Measurements from ENCODE around the gene RPL18.
A peak's percentile ranks its signal among the peaks of the same experiment; 100 is the strongest.

RPL18 gene

DNA sequence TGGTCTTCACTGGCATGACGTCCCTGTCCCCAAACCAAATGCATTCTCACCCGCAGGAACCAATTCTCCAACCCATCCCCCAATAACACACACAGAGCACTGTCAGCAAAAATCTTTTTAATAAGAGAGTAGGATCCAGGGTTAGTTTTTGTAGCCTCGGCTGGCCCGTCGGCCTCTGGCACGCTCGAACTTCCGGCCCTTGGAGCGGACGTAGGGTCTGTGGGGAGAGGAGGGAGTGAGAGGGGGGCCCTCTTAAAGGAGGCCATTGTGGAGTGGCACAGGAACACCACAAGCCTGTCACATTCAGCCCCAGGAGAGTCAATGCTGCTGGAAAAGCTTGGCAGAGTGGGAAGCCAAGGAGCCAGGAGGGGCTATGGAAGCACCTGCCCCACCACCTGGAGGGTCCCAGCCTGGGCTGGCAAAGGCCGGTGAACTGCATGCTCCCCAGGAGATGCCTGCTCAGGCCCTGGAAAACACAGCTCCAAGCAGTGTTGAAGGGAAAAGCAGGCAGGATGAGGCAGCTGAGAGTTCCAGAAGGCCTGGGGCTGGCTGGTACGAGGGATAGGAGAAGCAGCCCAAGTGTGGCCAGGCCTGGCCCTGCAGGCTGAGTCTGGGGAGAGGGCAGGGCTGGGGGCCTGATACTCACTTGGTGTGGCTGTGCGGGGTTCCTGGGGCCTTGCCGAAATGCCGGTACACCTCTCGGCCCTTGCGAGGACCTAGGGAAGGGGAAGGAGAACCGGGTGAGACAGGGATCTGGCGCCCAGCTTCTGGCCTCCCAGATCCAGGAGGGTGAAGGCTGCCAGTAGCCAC is 3.5 kb downstream of the RPL18 start:
- Mint-ChIP-seq H3K4me3 (peak overlapping the region; percentile 98), H3K36me3 (ENCODE audit: low read depth) (peaks cover 54% of the 10 kb centered on the region), H3K27me3 (no peaks in the 10 kb centered on the region), H3K27ac (peak overlapping the region; percentile 70), H3K4me1 (peaks cover 41% of the 10 kb centered on the region), H3K9me3 (no peaks in the 10 kb centered on the region)
- no peak for ATAC-seq
- DNase-seq: no peak

DNA sequence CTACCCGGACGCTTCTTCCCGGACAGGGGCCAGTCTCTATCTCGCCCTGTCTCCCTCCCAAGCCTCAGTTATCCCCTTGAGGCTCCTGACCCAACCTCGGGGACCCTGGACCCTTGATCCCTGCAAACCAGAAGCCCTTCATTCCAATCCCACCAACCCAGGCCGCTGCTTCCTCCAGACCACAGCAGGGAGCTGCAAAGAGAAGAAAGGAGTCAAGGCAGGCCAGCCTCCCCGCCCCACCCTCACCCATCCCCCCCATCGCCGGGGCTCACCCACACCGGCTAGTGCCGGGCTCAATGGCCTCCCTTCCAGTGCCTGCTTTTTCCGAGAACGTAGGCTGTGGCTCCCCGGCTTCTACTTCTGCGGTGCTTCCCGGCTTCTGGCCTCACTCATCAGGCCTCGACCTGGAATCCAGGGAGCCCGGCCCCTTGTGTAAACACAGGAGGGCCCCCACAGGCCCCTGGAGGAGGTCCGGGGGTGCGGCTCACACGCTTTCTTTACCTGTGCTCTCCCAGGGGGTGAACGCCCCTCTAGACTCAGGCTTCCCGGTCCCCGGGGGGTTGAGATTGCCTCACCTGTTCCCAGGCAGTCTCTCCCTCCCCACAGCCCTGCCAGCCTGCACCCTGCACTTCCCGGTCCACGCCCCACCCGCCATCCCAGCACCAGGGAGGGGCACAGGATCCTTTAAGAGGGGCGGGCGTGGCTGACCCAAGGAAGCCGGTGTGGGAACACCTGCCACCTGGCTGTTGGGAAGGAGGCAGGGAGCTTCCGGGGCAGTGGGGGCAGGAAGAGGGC is 4.3 kb downstream of the RPL18 start, which contains the start of gene FAM83E:
Gene FAM83E (minus strand): TSS at position 641 of the 795 bp plus-strand sequence. CDS start 1,704 bp downstream, outside the sequence.
- H3K36me3 Mint-ChIP-seq (ENCODE audit: low read depth): peaks cover 49% of the 10 kb centered on the region
- H3K27me3 Mint-ChIP-seq: no peaks in the 10 kb centered on the region
- peak within 1 kb of the TSS; percentile 70 for H3K27ac Mint-ChIP-seq
- no peaks in the 10 kb centered on the region for H3K9me3 Mint-ChIP-seq
- peak within 1 kb of the TSS; percentile 98 for H3K4me3 Mint-ChIP-seq
- ATAC-seq (no peak), DNase-seq (no peak)
- H3K4me1 Mint-ChIP-seq: peaks cover 33% of the 10 kb centered on the region

DNA sequence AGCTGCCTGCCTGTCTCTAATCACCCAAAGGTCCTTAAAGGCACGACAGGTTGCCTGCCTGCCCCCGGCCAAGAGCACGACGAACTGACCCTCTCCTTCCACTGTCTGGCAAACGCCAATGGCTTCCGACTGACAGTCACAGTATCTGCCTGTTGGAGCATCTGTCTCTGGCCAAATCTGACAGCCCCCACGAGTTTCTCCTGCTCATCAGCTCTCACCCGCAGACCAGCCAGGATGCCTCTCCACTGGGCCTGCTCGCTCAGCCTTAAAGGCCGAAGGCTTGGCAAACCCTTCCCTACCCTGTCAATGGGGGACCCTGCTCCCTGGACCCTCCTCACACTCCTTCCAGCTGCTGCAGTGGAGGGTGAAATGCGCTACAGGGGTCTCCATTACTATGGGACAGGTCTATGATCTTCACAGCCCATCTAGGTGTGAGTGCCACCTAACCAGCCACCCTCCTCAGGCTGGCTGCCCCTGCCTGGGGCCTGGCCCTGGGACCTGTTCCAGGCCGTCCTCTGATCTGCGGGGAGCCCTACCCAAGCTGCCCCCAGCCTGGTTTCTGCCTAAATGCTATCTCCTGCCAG is 5.0 kb downstream of the RPL18 start:
- H3K4me1 Mint-ChIP-seq: peaks cover 29% of the 10 kb centered on the region
- peaks cover 45% of the 10 kb centered on the region for H3K36me3 Mint-ChIP-seq (ENCODE audit: low read depth)
- ATAC-seq: peak; percentile 15
- H3K27ac Mint-ChIP-seq: peak overlapping the region; percentile 66
- no peak for DNase-seq
- no peaks in the 10 kb centered on the region for H3K27me3 Mint-ChIP-seq
- H3K9me3 Mint-ChIP-seq: no peaks in the 10 kb centered on the region
- peak overlapping the region; percentile 45 for H3K4me3 Mint-ChIP-seq

DNA sequence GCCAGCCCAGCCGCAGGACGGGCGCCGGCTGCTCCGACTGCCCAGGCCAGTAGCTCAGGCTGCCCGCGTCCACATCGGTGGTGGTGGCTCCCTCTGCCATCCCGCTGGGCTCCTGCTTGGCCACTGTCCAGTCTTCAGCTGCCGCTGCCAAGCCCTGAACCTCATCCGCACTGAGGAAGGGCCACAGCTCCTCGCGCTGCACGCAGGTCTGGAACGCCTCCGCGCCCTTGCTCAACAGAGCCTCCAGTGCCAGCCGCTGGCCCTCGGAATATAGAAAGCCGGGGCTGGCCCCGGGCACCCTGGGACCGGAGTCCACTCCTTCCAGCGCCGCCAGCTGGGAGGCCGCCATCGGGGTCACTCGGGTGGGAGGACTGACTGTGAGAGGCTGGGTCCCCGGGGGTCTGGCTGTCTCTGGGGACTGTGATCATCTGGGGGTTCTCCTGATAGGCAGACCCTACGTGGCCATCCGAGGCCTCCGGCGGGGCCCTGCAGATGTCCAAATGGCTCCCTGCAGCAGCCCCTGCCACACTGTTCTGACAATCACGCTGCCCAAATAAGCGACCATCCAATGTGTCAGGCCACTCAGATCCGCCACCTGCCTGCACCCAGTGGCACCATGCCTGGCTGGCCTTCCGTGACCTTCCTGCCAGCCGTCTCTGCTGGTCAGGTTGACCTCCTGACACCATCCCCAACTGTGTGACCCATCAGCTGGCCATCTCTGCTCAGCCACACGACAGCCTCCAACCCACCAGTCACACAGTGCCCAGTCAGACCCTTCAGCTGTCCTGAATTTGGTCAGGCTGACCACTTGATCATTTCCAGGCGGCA is 5.7 kb downstream of the RPL18 start:
- Mint-ChIP-seq H3K9me3 (no peaks in the 10 kb centered on the region), H3K4me1 (peaks cover 25% of the 10 kb centered on the region), H3K4me3 (peak overlapping the region; percentile 45), H3K27ac (peak overlapping the region; percentile 66), H3K27me3 (no peaks in the 10 kb centered on the region), H3K36me3 (ENCODE audit: low read depth) (peaks cover 38% of the 10 kb centered on the region)
- ATAC-seq (no peak), DNase-seq (no peak)

DNA sequence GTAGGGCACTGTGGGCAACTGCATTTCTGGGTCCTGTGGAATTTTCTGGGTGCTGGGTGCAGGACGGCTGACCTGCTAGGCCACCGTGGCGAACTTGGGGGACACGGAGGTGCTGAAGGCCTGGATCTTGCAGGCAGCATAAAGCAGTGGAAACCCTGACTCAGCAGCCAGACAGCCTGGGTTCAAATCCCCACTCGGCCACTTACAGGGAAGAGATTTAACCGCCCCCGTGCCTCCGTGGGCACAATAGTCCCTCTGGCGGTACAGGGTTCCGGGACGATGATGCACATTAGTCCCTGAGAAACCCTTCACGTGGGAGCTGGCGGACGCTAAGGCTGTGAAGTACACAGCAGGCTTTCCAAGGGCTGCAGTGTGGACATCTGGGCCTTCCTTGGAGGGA is 7.1 kb downstream of the RPL18 start:
- Mint-ChIP-seq H3K4me3 (no peak overlapping the region), H3K9me3 (no peaks in the 10 kb centered on the region), H3K4me1 (peaks cover 14% of the 10 kb centered on the region), H3K27me3 (no peaks in the 10 kb centered on the region), H3K36me3 (ENCODE audit: low read depth) (peaks cover 24% of the 10 kb centered on the region), H3K27ac (no peak overlapping the region)
- no peak for ATAC-seq
- DNase-seq: no peak

DNA sequence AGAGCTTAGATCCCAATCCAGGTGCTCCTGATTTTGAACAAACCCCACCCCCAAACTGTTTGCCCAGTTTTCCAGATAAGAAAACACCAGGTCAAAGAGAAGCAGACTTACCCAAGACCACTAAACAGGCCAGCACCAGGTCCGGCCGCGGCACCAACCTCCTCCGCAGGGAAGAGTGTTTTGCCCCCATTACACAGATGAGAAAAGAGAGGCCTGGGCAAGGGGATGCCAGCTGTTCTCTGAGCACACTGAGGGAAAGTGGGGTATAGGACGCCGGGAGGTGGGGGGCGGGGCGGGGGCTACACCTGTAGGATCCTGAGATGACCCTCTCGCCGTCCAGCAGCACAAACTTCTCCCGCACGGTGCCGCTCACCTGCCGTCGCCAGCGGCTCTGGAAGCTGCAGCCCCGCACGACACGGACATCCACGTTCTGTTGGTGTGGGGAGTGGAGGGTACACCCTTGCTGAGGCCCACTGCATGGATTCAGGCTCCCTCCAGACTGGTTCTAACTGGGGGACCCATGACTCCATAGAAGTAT is 9.3 kb downstream of the RPL18 start:
- Mint-ChIP-seq H3K36me3 (ENCODE audit: low read depth) (peaks cover 7% of the 10 kb centered on the region), H3K9me3 (no peaks in the 10 kb centered on the region), H3K4me3 (no peak overlapping the region), H3K4me1 (peaks cover 4% of the 10 kb centered on the region), H3K27me3 (no peaks in the 10 kb centered on the region), H3K27ac (no peak overlapping the region)
- no peak for ATAC-seq
- no peak for DNase-seq

DNA sequence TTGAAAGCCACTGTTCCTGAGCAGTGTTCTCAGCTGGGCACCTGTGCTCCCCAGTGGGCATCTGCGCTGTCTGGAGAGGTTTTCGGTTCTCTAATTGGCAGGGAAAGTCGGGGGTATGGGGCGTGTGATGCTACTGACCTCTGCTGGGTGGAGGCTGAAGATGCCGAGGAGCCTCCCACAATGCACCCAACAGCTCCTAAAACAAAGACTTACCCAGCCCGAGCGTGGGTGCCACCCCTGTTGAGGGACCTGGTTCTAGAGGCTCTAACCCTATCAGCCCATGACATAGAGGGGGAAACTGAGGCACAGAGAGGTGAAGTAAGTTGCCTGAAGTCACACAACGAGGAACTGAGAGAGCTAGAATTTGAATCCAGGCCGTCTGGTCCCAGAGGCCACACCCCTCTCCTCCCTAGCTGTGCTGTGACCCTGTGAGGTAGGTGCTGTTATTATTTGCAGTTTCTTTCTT is 10.1 kb downstream of the RPL18 start:
- Mint-ChIP-seq H3K4me1 (peaks cover 2% of the 10 kb centered on the region), H3K9me3 (no peaks in the 10 kb centered on the region), H3K27me3 (no peaks in the 10 kb centered on the region), H3K36me3 (ENCODE audit: low read depth) (peaks cover 3% of the 10 kb centered on the region), H3K4me3 (no peak overlapping the region), H3K27ac (no peak overlapping the region)
- DNase-seq (no peak), ATAC-seq (peak; percentile 64)

DNA sequence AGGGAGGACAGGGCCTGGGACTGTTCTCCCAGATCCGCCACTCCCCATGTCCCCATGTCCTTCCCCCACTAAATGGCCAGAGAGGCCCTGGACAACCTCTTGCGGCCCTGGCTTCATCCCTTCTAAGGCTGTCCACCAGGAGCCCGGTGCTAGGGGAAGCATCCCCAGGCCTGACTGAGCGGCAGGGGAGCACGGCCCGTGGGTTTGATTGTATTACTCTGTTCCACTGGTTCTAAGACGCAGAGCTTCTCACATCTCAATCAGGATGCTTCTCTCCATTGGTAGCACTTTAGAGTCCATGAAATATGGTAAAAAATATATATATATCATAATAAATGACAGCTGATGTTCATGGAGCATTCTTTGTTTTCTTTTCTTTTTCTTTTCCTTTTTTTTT is 11.6 kb downstream of the RPL18 start:
- no peaks in the 10 kb centered on the region for H3K36me3 Mint-ChIP-seq (ENCODE audit: low read depth)
- no peaks in the 10 kb centered on the region for H3K9me3 Mint-ChIP-seq
- no peak for ATAC-seq
- no peak overlapping the region for H3K27ac Mint-ChIP-seq
- no peak for DNase-seq
- H3K27me3 Mint-ChIP-seq: no peaks in the 10 kb centered on the region
- H3K4me3 Mint-ChIP-seq: no peak overlapping the region
- H3K4me1 Mint-ChIP-seq: peaks cover 2% of the 10 kb centered on the region

DNA sequence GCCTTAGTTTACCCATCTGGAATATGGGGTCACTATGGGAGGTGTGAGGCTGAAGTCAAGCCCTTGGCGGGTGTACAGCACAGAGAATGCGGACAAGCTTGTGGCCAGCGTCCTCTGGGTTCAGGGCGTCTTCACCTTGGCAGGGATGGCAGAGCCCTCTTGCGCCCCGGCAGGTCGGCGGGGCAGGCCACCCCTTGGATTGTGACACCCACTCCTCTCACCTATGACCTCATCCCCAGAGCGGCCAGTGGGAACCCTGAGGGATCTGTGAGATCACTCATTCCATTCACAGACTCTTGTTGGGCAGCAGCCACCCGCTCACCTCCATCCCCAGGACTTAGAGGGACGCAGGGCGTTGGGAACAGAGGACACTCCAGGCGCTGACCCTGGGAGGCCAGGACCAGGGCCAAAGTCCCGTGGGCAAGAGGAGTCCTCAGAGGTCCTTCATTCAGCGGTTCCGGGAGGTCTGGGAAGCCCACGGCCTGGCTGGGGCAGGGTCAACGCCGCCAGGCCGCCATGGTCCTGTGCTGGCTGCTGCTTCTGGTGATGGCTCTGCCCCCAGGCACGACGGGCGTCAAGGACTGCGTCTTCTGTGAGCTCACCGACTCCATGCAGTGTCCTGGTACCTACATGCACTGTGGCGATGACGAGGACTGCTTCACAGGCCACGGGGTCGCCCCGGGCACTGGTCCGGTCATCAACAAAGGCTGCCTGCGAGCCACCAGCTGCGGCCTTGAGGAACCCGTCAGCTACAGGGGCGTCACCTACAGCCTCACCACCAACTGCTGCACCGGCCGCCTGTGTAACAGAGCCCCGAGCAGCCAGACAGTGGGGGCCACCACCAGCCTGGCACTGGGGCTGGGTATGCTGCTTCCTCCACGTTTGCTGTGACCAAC is 12.3 kb downstream of the RPL18 start, which contains the start of gene SPACA4:
Gene SPACA4 (plus strand): TSS at position 280 of the 896 bp plus-strand sequence. CDS start 237 bp downstream, at position 517.
- no peak within 1 kb of the TSS for H3K4me3 Mint-ChIP-seq
- no peak within 1 kb of the TSS for H3K27ac Mint-ChIP-seq
- H3K36me3 Mint-ChIP-seq (ENCODE audit: low read depth): no peaks in the 10 kb centered on the region
- DNase-seq: no peak
- H3K27me3 Mint-ChIP-seq: no peaks in the 10 kb centered on the region
- no peak for ATAC-seq
- peaks cover 2% of the 10 kb centered on the region for H3K4me1 Mint-ChIP-seq
- H3K9me3 Mint-ChIP-seq: no peaks in the 10 kb centered on the region

DNA sequence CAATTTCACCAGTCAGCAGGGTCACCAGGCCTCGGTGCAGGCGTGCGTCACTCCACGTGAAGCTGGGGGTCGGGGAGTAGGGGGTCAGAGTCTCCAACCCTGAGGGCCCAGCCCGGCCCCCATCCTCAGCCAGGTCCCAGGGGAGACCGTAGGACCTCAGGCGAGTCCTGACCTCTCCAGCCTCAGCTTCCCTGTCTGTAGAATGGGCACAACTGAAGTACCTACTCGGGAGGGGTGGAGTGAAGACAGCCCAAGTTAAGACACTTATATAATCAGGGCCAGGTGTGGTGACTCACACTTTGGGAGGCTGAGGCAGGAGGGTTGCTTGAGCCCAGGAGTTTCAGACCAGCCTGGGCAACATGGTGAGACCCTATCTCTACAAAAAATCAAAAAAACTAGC is 15.1 kb downstream of the RPL18 start:
- no peak for DNase-seq
- Mint-ChIP-seq H3K27me3 (no peaks in the 10 kb centered on the region), H3K27ac (no peak overlapping the region), H3K36me3 (ENCODE audit: low read depth) (no peaks in the 10 kb centered on the region), H3K4me3 (no peak overlapping the region), H3K4me1 (peaks cover under 1% of the 10 kb centered on the region), H3K9me3 (no peaks in the 10 kb centered on the region)
- no peak for ATAC-seq

DNA sequence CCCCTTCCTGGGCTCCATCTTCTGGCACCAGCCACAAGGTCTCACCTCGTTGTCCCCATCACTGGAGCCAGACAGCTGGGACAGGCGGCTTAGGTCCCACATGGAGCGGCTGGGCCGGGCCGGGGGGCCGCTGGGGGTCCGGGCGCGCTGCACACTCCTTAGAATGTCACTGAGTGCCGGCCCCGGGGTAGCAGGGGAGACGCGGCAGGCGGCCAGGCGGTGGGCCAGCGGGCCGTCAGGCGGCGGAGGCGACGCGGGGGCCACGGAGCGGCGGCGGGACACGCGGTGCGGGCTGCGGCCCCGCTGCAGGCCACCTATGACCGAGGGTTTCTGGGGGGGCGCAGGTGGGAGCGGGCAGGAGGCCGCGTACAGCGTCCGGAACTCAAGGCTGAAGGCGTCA is 15.5 kb downstream of the RPL18 start:
- H3K4me3 Mint-ChIP-seq: no peak overlapping the region
- H3K9me3 Mint-ChIP-seq: no peaks in the 10 kb centered on the region
- ATAC-seq (no peak), DNase-seq (no peak)
- no peak overlapping the region for H3K27ac Mint-ChIP-seq
- no peaks in the 10 kb centered on the region for H3K27me3 Mint-ChIP-seq
- no peaks in the 10 kb centered on the region for H3K4me1 Mint-ChIP-seq
- no peaks in the 10 kb centered on the region for H3K36me3 Mint-ChIP-seq (ENCODE audit: low read depth)

DNA sequence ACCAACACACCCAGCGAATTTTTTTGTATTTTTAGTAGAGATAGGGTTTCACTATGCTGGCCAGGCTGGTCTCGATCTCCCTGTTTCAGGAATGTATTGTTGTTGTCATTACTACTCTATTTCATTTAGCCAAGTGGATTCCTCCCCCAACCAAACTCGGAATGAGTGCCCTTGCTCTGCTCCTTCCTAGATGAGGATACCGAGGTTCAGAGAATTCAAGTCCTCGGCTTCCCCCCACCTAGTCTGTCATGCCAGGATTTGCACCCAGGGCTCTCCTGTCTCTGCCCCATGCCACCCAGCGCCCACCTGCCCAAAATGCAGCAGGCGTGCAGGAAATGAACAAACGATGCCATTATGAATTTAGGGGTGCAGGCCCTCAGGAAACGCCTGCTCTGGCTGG is 16.0 kb downstream of the RPL18 start:
- DNase-seq (no peak), ATAC-seq (no peak)
- Mint-ChIP-seq H3K4me3 (no peak overlapping the region), H3K9me3 (no peaks in the 10 kb centered on the region), H3K36me3 (ENCODE audit: low read depth) (no peaks in the 10 kb centered on the region), H3K27ac (no peak overlapping the region), H3K4me1 (no peaks in the 10 kb centered on the region), H3K27me3 (no peaks in the 10 kb centered on the region)
